Motor neuron (in vitro differentiated cells): ENCODE data around the gene HNRNPCL1. TPM values are rescaled to one million over a fixed set of nuclear protein-coding genes. Genes with fewer than 3 reads are reported as not detected.
"Not testable (repeated sequence)": the region's sequence is repeated elsewhere in the genome, so short reads cannot be mapped to it uniquely, and the experiment has no call there.

Experiments
- ATAC-seq, 8 experiments: fragments of 200-7000 bp; cut with Tn5 transposase; replicated peaks in 6 of 8; 2 replicates each; pipeline ENCODE4 v1.8.0; 2021; ENCODE audit warnings: mild to moderate bottlenecking in 8 of 8, moderate library complexity in 8 of 8
- H3K27ac ChIP-seq, 2 donors: fragments of 250-450 bp; sonication (Bioruptor Pico); 2 replicates each; pipeline ENCODE4 v1.9.0; 2021; ENCODE audit warnings: antibody characterized with exemption in 2 of 2, mild to moderate bottlenecking in 2 of 2, moderate library complexity in 1 of 2
- H3K4me1 ChIP-seq, 2 donors: fragments of 250-450 bp; sonication (Bioruptor Pico); replicated peaks in 1 of 2; 2 replicates each; pipeline ENCODE4 v1.6.1; 2021; ENCODE audit warnings: antibody characterized with exemption in 2 of 2, mild to moderate bottlenecking in 2 of 2, moderate library complexity in 1 of 2
- H3K4me3 ChIP-seq, 5 donors: fragments of 250-450 bp; sonication (Bioruptor Pico); 2 replicates each; pipeline ENCODE4 v1.9.0; 2021; ENCODE audit warnings: antibody characterized with exemption in 5 of 5, mild to moderate bottlenecking in 5 of 5, moderate library complexity in 4 of 5
- WGBS, 10 experiments: fragments of 450-650 bp; shearing (Covaris generic); methylation state at CpG; one replicate each; pipeline ENCODE4 v1.0.0; 2022; 5-methylcytosine and 5-hydroxymethylcytosine counted together
- in situ Hi-C, 9 experiments: fragments of 400-800 bp; cut with MboI; loops; one replicate each; pipeline ENCODE4 v1.15.0; 2021; ENCODE audit warnings: low sequenced_read_pairs in 9 of 9, low pct_unique_long_range_greater_than_20kb in 2 of 9; ENCODE audit not compliant: unreplicated experiment in 9 of 9
- total RNA-seq, 8 experiments: library from RNA; unstranded; fragments of 300-600 nt; gene quantifications; 2 replicates each; pipeline versions ENCODE4 v1.2.3 to v1.2.4, GENCODE V29; 2022

The HNRNPCL1 gene
- total RNA-seq, result under 1 TPM in 3 of 8 experiments, not detected in 5; 0.18 to 0.81 (median 0.31) TPM

DNA sequence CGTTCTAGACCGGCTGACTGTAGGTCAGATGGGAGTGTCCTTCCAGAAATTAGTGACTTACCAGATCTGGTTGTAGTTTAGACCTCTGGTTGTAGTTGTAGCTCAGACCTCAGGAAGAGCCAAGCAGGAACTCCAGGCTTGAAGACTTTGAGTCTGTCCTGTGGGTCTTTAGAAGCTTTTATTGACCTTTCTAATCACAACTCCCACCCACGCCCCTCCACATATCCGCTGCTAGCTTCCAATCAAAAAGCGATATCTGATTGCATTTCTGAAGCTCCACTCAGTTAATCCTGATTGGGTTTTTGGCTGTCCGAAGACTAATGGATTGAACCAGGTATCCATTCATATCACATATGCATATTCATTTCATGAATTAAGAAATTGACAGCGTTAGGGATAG lies at the start of gene HNRNPCL1:
Gene HNRNPCL1 (minus strand): TSS at position 101 of the 400 bp plus-strand sequence. CDS start 431 bp downstream, outside the sequence.
- H3K4me3 ChIP-seq, H3K4me1 ChIP-seq, ATAC-seq, H3K27ac ChIP-seq, in situ Hi-C loops: not testable (repeated sequence)
- 30 to 87% (median 55%) methylated on average over 1 to 6 of the region's 7 CpGs; no CpG with 5 or more reads in 2 of the 10 experiments for WGBS, 10 experiments

DNA sequence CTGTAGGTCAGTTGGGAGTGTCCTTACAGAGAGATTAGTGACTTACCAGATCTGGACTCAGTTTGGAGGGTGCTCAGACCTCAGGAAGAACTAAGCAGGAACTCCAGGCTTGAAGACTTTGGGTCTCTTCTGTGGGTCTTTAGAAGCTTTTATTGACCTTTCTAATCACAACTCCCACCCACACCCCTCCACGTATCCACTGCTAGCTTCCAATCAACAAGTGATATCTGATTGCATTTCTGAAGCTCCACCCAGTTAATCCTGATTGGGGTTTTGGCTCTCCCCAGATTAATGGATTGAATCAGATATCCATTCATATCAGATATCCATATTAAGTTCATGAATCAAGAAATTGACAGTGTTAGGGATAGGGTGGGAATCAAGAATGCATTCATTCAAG lies 49.6 kb upstream of the HNRNPCL1 start, which contains the start of gene PRAMEF10:
Gene PRAMEF10 (minus strand): TSS at position 101 of the 400 bp plus-strand sequence. CDS start 2,423 bp downstream, outside the sequence.
- H3K4me3 ChIP-seq, H3K27ac ChIP-seq, H3K4me1 ChIP-seq, in situ Hi-C loops, ATAC-seq: not testable (repeated sequence)
- no CpG with 5 or more reads among the region's 1 CpG for WGBS, 10 experiments

DNA sequence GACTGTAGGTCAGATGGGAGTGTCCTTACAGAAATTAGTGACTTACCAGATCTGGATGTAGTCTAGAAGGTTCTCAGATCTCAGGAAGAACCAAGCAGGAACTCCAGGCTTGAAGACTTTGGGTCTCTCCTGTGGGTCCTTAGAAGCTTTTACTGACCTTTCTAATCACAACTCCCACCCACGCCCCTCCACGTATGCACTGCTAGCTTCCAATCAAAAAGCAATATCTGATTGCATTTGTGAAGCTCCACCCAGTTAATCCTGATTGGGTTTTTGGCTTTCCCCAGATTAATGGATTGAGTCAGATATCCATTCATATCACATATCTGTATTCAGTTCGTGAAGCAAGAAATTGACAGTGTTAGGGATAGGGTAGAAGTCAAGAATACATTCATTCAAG lies 37.6 kb upstream of the HNRNPCL1 start, which contains the start of gene PRAMEF4:
Gene PRAMEF4 (minus strand): TSS at position 101 of the 400 bp plus-strand sequence. CDS start 2,807 bp downstream, outside the sequence.
- H3K27ac ChIP-seq, ATAC-seq, H3K4me1 ChIP-seq, in situ Hi-C loops, H3K4me3 ChIP-seq: not testable (repeated sequence)
- WGBS, 10 experiments, result no CpG with 5 or more reads among the region's 3 CpGs

DNA sequence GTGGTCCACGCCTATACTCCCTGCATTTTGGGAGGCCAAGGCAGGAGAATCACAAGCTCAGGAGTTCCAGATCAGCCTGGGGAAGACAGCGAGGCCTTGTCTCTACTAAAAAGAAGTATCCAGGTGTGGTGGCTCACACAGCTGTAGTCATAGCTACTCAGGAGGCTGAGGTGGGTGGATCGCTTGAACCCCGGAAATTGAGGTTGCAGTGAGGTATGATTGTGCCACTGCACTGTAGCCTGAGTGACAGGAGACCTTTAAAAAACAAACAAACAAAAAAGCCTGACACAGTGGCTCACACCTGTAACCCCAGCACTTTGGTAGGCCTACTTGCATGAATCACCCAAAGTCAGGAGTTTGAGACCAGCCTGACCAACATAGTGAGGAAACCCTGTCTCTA lies 29.9 kb upstream of the HNRNPCL1 start:
- WGBS, 10 experiments, result no CpG with 5 or more reads among the region's 4 CpGs
- H3K4me1 ChIP-seq, in situ Hi-C loops, ATAC-seq, H3K27ac ChIP-seq, H3K4me3 ChIP-seq: not testable (repeated sequence)

DNA sequence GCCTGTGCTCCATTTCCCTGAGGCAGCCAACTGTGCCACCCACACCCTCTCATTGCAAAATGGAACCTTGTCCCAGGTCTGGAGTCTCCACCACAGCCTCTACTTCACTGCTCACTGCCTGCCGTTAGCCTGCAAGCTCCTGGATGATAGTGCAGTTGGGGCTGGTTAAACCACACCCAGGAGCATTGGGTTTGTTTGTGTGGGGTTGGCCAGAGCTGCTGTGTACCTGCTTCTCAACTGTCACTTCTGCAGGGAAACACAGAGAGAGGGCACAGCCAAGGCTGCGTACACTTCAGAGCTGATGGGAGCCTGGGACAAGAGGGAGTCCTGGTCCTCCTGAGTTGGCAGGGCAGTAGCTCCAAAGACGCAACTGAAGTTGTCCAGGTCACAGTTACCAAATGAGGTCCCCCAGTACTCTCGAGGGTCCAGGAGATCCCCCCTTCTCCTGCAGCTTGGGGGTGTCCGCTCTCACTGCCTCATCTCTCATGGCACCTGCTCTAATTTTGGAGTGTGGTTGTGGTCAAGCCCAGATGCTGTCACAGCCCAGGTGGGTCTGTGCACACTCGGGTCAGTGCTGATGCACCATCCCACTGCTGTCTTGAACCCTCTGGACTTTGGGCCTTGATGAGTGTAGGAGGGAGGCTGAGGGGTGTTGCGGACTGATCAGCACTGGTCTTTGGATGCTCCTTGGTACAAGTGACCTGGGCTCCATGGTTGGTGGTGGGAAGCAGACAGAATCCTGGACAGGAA lies 14.8 kb upstream of the HNRNPCL1 start:
- in situ Hi-C loops, ATAC-seq, H3K4me3 ChIP-seq, H3K27ac ChIP-seq, H3K4me1 ChIP-seq: not testable (repeated sequence)
- 13 to 40% methylated on average over 1 of the region's 7 CpGs; no CpG with 5 or more reads in 8 of the 10 experiments for WGBS, 10 experiments

DNA sequence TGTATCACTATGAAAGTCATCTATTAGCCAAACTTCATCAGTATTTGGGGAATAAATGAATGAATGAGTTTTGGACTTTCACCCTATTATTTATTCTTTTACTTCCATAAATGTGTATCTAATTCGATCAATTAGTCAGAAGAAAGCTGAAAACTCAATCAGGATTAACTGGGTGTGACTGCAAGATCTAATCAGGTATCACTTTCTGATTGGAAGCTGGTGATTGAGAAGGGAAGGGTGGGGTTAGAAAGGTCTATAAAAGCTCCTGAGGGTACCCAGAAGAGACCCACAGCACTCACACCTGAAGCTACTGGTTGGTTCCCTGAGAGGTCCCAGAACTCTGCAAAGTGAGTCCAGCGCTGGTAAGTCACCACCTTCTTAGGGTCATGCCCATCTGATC lies 8.3 kb upstream of the HNRNPCL1 start, which contains the start of gene PRAMEF2:
Gene PRAMEF2 (plus strand): TSS at position 301 of the 400 bp plus-strand sequence. CDS start 1,924 bp downstream, outside the sequence.
- in situ Hi-C loops, result not testable (repeated sequence)
- WGBS, 10 experiments, result no CpG with 5 or more reads among the region's 2 CpGs

DNA sequence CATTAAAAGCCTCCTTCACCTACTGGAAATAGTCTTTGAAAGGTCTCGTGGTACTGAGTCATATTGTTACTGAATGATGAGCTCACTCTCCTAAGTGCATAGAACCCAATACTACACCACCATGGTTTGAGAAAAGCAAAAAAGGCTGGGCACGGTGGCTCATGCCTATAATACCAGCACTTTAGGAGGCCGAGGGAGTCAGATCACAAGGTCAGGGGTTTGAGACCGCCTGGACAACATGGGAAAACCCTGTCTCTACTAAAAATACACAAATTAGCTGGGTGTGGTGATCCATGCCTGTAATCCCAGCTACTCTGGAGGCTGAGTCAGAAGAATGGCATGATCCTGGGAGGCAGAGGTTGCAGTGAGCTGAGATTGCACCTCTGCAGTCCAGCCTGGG lies 3.3 kb upstream of the HNRNPCL1 start:
- Histone ChIP-seq H3K4me3 (no peak overlapping the region), H3K4me1 (no peaks in the 10 kb centered on the region), H3K27ac (no peak overlapping the region)
- in situ Hi-C loops, result no loop called here
- peak in 3 of 8 experiments; percentile 33 to 93 (median 45) for ATAC-seq
- 6 to 29% (median 17%) methylated on average over 1 to 4 of the region's 4 CpGs; no CpG with 5 or more reads in 4 of the 10 experiments for WGBS, 10 experiments

More for the DNA sequence above, 8.3 kb upstream of the HNRNPCL1 start, which contains the start of gene PRAMEF2:
- ATAC-seq, H3K27ac ChIP-seq, H3K4me3 ChIP-seq, H3K4me1 ChIP-seq: not testable (repeated sequence)

DNA sequence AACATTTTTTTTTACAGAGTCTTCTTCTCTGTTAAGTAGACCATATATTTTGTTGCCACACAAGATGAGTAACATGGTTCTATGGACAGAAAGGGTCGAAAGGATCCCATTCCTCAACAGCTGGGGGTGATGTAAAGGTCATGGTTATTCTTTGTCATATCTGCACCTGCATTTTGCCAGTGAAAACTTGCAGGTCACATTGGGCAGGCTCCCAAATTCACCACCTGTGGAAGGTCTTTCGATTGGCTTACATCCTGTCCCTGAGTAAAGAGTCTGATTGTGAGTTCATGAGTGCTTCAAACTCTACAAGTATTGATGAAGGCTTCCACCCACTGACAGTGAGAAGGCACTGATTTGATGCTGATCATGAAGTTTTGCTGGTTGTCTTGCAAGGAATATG lies 15.3 kb downstream of the HNRNPCL1 start:
- ATAC-seq, H3K27ac ChIP-seq, H3K4me1 ChIP-seq, H3K4me3 ChIP-seq, in situ Hi-C loops: not testable (repeated sequence)
- 11 to 80% (median 24%) methylated on average over 1 to 2 of the region's 2 CpGs; no CpG with 5 or more reads in 6 of the 10 experiments for whole genome bisulfite sequencing, 10 experiments

DNA sequence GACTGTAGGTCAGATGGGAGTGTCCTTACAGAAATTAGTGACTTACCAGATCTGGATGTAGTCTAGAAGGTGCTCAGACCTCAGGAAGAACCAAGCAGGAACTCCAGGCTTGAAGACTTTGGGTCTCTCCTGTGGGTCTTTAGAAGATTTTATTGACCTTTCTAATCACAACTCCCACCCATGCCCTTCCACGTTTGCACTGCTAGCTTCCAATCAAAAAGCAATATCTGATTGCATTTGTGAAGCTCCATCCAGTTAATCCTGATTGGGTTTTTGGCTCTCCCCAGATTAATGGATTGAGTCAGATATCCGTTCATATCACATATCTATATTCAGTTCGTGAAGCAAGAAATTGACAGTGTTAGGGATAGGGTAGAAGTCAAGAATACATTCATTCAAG lies 17.2 kb downstream of the HNRNPCL1 start, which contains the start of gene PRAMEF11:
Gene PRAMEF11 (minus strand): TSS at position 101 of the 400 bp plus-strand sequence. CDS start 2,621 bp downstream, outside the sequence.
- H3K4me1 ChIP-seq, H3K4me3 ChIP-seq, ATAC-seq, in situ Hi-C loops, H3K27ac ChIP-seq: not testable (repeated sequence)
- WGBS, 10 experiments, result 0 to 10% (median 0%) methylated on average over 1 to 3 of the region's 3 CpGs; no CpG with 5 or more reads in 6 of the 10 experiments

DNA sequence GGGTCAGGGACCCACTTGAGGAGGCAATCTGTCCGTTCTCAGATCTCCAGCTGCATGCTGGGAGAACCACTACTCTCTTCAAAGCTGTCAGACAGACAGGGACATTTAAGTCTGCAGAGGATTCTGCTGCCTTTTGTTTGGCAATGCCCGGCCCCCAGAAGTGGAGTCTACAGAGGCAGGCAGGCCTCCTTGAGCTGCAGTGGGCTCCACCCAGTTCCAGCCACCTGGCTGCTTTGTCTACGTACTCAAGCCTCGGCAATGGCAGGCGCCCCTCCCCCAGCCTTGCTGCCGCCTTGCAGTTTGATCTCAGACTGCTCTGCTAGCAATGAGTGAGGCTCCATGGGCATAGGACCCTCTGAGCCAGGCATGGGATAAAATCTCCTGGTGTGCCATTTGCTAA lies 29.5 kb downstream of the HNRNPCL1 start:
- WGBS, 10 experiments, result 0 to 100% (median 47%) methylated on average over 1 to 6 of the region's 6 CpGs; no CpG with 5 or more reads in 5 of the 10 experiments

DNA sequence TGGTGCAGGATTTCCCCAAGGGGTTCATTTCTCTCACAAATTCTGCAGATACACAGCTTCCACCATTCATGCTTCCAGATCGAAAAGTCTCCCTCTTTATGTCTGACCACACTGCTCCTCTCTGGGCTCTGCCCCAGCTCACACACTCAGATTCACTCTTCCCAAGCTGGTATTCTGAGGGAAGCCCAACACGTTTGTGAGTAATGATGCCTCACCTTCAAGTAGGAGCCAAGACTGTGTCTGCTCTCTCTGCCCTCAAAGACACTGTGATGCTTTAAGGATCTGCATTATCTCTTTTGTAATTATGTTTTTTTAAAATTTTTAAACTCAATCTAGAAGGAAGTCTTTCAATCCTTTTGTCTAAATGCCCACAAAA lies 37.1 kb downstream of the HNRNPCL1 start:
- 11 to 40% (median 24%) methylated on average over 1 to 2 of the region's 2 CpGs; no CpG with 5 or more reads in 6 of the 10 experiments for WGBS, 10 experiments
- ATAC-seq, result no peak
- Histone ChIP-seq H3K4me1 (no peaks in the 10 kb centered on the region), H3K4me3 (no peak overlapping the region), H3K27ac (no peak overlapping the region)
- in situ Hi-C loops, result no loop called here

More for the DNA sequence above, 29.5 kb downstream of the HNRNPCL1 start:
- H3K4me3 ChIP-seq, H3K4me1 ChIP-seq, in situ Hi-C loops, ATAC-seq, H3K27ac ChIP-seq: not testable (repeated sequence)

DNA sequence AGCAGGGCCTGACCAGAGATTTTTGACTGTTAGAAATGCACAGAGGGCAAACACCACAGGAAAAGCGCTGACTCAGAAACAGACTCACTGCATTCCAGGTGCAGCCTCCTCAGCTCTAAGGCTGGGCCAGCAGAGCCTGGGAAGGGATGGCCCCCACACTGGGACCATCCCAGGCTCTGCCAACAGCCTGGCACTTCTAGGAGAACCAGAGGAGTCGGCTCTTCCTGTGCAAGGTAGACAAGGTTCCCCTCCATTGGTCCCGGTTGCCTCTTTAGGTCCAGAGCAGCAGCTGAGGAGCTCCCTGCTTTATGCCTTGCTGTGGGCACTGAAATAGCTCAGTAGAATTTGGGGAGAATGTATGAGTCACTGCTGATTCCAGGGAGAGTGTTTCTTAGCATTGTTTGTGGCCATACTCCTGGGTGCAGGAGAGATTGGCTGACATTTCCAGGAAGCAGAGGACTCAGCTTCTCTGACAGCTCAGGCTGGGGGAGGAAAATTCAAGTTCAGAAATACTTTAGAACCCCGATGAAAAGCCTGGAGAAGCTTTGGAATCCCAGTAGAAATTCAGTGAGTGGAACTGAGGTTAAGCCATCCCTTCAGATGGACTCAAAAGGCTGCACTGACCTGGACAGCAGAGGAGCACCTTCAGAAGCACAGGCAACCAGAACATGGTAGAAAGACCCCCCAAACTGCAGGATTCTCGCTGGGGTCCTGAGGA lies 37.7 kb downstream of the HNRNPCL1 start:
- WGBS, 10 experiments, result 0 to 92% (median 28%) methylated on average over 1 to 5 of the region's 5 CpGs; no CpG with 5 or more reads in 1 of the 10 experiments
- in situ Hi-C loops, result no loop called here
- no peak for ATAC-seq

DNA sequence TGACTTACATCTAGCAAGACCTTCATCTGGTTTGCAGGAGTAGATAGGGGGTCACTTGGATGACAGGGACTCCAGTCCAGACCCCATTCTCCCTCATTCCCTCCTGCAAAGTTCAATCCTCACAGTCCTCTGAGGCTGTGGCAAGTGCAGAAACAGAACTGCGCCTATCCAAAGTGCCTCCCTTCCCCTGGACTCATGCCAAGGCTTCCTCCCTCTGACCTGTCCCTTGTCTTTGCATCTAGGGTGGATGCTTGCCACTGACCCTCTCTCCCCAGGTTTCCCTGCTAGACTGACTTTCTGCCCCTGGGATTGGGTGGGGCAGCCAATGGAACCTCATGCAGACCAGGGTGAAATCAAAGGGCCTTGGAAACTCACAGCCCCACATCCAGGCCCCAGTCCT lies 38.6 kb downstream of the HNRNPCL1 start:
- in situ Hi-C loops, result no loop called here
- no peak for ATAC-seq
- 0 to 80% (median 50%) methylated on average over 1 of the region's 1 CpG; no CpG with 5 or more reads in 5 of the 10 experiments for WGBS, 10 experiments

More for the DNA sequence above, 37.7 kb downstream of the HNRNPCL1 start:
- H3K27ac ChIP-seq, result no peak overlapping the region
- no peaks in the 10 kb centered on the region for H3K4me1 ChIP-seq
- H3K4me3 ChIP-seq, result no peak overlapping the region

More for the DNA sequence above, 38.6 kb downstream of the HNRNPCL1 start:
- no peak overlapping the region for H3K4me3 ChIP-seq
- no peaks in the 10 kb centered on the region for H3K4me1 ChIP-seq
- no peak overlapping the region for H3K27ac ChIP-seq
